Progenitor cell of endocrine pancreas (in vitro differentiated cells): ENCODE results near the gene WDR37. TPM values are rescaled to one million over a fixed set of nuclear protein-coding genes. Genes with fewer than 3 reads are reported as not detected.

ENCODE experiments used
- DNase-seq: peaks from one replicate; pipeline ENCODE4 v3.0.0; 2021; ENCODE audit warnings: low spot score; ENCODE audit not compliant: unreplicated experiment
- H3K27ac Mint-ChIP-seq: 2 replicates; pipeline ENCODE4 v1.8.0; 2021; ENCODE audit warnings: mild to moderate bottlenecking, moderate library complexity, mixed read lengths
- H3K27me3 Mint-ChIP-seq: 2 replicates; pipeline ENCODE4 v1.8.0; 2021; ENCODE audit warnings: mixed read lengths
- H3K36me3 Mint-ChIP-seq: 2 replicates; pipeline ENCODE4 v1.8.0; 2022; ENCODE audit warnings: mixed read lengths; ENCODE audit not compliant: insufficient read depth
- H3K4me1 Mint-ChIP-seq: 2 replicates; pipeline ENCODE4 v1.8.0; 2021; ENCODE audit warnings: low read depth, mixed read lengths
- H3K4me3 Mint-ChIP-seq: 2 replicates; pipeline ENCODE4 v1.8.0; 2021; ENCODE audit warnings: low read depth, mild to moderate bottlenecking, moderate library complexity, mixed read lengths
- H3K9me3 Mint-ChIP-seq: 2 replicates; pipeline ENCODE4 v1.8.0; 2021; ENCODE audit warnings: low read depth, mixed read lengths
- CTCF ChIP-seq: fragments of 200-600 bp; sonication (generic); IDR thresholded peaks from one replicate; pipeline ENCODE4 v1.5.0; 2021; ENCODE audit warnings: antibody characterized with exemption, mild to moderate bottlenecking; ENCODE audit not compliant: unreplicated experiment
- total RNA-seq: library from RNA; stranded (reverse); gene quantifications from 2 replicates; pipeline ENCODE4 v1.2.1, GENCODE V29; 2021

Gene WDR37
- total RNA-seq, 1 donor from 2014 or later: 18.7 TPM

GRCh38 chr10:1141701-1142100 lies 85.5 kb downstream of the WDR37 start:
- TF ChIP-seq CTCF: no peak
- Mint-ChIP-seq H3K4me3 (no peak overlapping the region), H3K9me3 (peaks cover 27% of the 10 kb centered on the region), H3K4me1 (peaks cover 9% of the 10 kb centered on the region), H3K27me3 (no peaks in the 10 kb centered on the region), H3K27ac (no peak overlapping the region), H3K36me3 (peaks cover 2% of the 10 kb centered on the region)
- no peak for DNase-seq

DNA sequence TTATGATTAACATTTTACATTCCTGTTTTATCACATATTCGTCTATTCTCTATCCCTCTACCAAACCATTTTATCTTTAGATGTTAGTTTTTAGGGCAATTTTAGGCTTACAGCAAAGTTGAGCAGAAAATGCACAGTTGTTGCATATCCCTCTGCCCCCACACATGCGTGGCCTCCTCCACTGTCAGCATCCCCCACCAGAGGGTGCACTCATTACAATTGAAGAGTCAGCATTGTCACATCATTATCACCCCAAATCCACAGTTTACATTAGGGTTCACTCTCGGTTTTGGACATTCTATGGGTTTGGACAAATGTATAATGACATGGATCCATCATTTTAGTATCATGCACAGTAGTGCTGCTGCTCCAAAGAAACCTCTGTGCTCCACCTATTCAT lies 86.4 kb downstream of the WDR37 start:
- H3K27ac Mint-ChIP-seq: no peak overlapping the region
- no peaks in the 10 kb centered on the region for H3K27me3 Mint-ChIP-seq
- peaks cover 6% of the 10 kb centered on the region for H3K36me3 Mint-ChIP-seq
- peak; percentile 17 for TF ChIP-seq CTCF
- peaks cover 9% of the 10 kb centered on the region for H3K4me1 Mint-ChIP-seq
- H3K9me3 Mint-ChIP-seq: peaks cover 33% of the 10 kb centered on the region
- no peak for DNase-seq
- H3K4me3 Mint-ChIP-seq: no peak overlapping the region

DNA sequence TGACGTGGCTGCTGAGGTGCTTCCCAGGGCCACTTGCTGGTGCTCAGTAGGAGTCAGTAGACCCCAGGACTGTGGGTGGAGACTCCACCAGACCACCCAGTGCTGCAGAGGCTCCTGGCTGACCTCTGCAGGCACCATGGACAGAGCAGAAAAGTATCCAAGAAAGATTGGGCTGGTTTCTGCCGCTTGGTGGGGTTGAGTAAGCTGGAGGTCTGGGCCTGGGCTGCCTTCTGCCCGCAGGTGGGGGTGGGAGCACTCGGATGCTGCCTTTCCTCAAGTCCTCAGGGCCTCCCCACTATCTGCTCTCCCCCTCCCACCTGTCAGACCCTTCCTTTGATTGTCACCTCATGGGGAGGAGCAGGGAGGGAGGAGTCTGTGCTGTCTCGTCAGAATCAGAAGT lies 91.6 kb downstream of the WDR37 start:
- peaks cover 3% of the 10 kb centered on the region for H3K27me3 Mint-ChIP-seq
- peaks cover 17% of the 10 kb centered on the region for H3K4me1 Mint-ChIP-seq
- no peak overlapping the region for H3K4me3 Mint-ChIP-seq
- H3K36me3 Mint-ChIP-seq: peaks cover 6% of the 10 kb centered on the region
- H3K27ac Mint-ChIP-seq: no peak overlapping the region
- TF ChIP-seq CTCF: no peak
- no peak for DNase-seq
- H3K9me3 Mint-ChIP-seq: peaks cover 23% of the 10 kb centered on the region

GRCh38 chr10:1148855-1149605 lies 92.8 kb downstream of the WDR37 start:
- H3K36me3 Mint-ChIP-seq: peaks cover 6% of the 10 kb centered on the region
- peaks cover 15% of the 10 kb centered on the region for H3K9me3 Mint-ChIP-seq
- H3K27ac Mint-ChIP-seq: no peak overlapping the region
- no peak overlapping the region for H3K4me3 Mint-ChIP-seq
- no peak for DNase-seq
- H3K4me1 Mint-ChIP-seq: peaks cover 21% of the 10 kb centered on the region
- peaks cover 5% of the 10 kb centered on the region for H3K27me3 Mint-ChIP-seq
- no peak for TF ChIP-seq CTCF

DNA sequence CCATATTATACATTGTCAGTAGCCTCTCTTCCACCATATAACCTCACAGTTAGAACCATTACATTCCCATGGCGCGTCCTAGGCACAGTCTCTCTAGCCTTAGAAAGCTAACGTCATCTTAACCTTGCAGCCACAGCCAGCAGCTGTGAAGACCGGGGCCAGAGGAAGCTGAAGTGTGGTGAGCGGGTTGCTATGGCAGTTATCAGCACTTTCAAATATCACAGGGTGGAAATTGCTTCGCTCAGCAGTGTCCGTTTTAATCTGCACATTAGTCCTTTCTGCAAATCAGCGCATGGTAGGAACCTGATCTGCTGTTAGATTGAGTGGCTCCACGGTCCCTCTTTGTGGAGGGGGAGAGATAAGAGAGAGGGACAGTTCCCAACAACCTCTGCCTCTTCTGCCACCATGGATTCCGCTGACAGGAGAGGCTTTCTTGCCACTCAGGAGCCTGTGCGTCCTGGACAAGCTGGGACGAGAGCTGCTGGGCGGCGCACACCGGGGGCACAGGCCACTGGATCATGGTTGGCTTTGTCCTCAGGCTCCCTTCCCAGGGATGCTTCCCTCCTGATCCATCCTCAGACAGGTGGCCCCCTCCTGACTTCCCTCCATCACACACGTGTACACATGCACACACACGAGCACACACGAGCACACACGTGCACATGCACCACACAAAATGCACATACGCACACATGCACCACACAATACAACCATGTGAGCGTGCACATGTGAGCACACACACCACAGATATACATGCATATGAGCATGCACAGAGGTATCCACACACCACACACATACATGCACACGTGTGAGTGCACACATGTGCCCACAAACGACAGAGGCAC lies 93.8 kb downstream of the WDR37 start:
- Mint-ChIP-seq H3K36me3 (peaks cover 4% of the 10 kb centered on the region), H3K4me1 (peaks cover 22% of the 10 kb centered on the region), H3K27ac (no peak overlapping the region), H3K9me3 (peaks cover 6% of the 10 kb centered on the region), H3K4me3 (no peak overlapping the region), H3K27me3 (peaks cover 7% of the 10 kb centered on the region)
- no peak for TF ChIP-seq CTCF
- DNase-seq: no peak
